Progenitor cell of endocrine pancreas (in vitro differentiated cells): ENCODE results near the gene ARAP1. TPM values are rescaled to one million over a fixed set of nuclear protein-coding genes. Genes with fewer than 3 reads are reported as not detected.

Experiments
- DNase-seq: peaks from one replicate; pipeline ENCODE4 v3.0.0; 2021; ENCODE audit warnings: low spot score; ENCODE audit not compliant: unreplicated experiment
- H3K27ac Mint-ChIP-seq: 2 replicates; pipeline ENCODE4 v1.8.0; 2021; ENCODE audit warnings: mild to moderate bottlenecking, moderate library complexity, mixed read lengths
- H3K27me3 Mint-ChIP-seq: 2 replicates; pipeline ENCODE4 v1.8.0; 2021; ENCODE audit warnings: mixed read lengths
- H3K36me3 Mint-ChIP-seq: 2 replicates; pipeline ENCODE4 v1.8.0; 2022; ENCODE audit warnings: mixed read lengths; ENCODE audit not compliant: insufficient read depth
- H3K4me1 Mint-ChIP-seq: 2 replicates; pipeline ENCODE4 v1.8.0; 2021; ENCODE audit warnings: low read depth, mixed read lengths
- H3K4me3 Mint-ChIP-seq: 2 replicates; pipeline ENCODE4 v1.8.0; 2021; ENCODE audit warnings: low read depth, mild to moderate bottlenecking, moderate library complexity, mixed read lengths
- H3K9me3 Mint-ChIP-seq: 2 replicates; pipeline ENCODE4 v1.8.0; 2021; ENCODE audit warnings: low read depth, mixed read lengths
- CTCF ChIP-seq: fragments of 200-600 bp; sonication (generic); IDR thresholded peaks from one replicate; pipeline ENCODE4 v1.5.0; 2021; ENCODE audit warnings: antibody characterized with exemption, mild to moderate bottlenecking; ENCODE audit not compliant: unreplicated experiment
- total RNA-seq: library from RNA; stranded (reverse); gene quantifications from 2 replicates; pipeline ENCODE4 v1.2.1, GENCODE V29; 2021

Gene ARAP1
- total RNA-seq, 1 donor from 2014 or later: 86.7 TPM

- peak; percentile 97 for TF ChIP-seq CTCF
- peak; percentile 59 for DNase-seq
- H3K36me3 Mint-ChIP-seq: no peaks in the 10 kb centered on the region
- peaks cover 24% of the 10 kb centered on the region for H3K27me3 Mint-ChIP-seq
- no peak overlapping the region for H3K27ac Mint-ChIP-seq
- H3K4me3 Mint-ChIP-seq: peak overlapping the region; percentile 5
- no peaks in the 10 kb centered on the region for H3K4me1 Mint-ChIP-seq
- no peaks in the 10 kb centered on the region for H3K9me3 Mint-ChIP-seq
Measured at GRCh38 chr11:72642884-72643522, 109.2 kb downstream of the ARAP1 start.

- Mint-ChIP-seq H3K4me1 (no peaks in the 10 kb centered on the region), H3K4me3 (peak overlapping the region; percentile 56), H3K36me3 (no peaks in the 10 kb centered on the region), H3K27me3 (peaks cover 30% of the 10 kb centered on the region), H3K9me3 (no peaks in the 10 kb centered on the region), H3K27ac (no peak overlapping the region)
- DNase-seq: peak; percentile 24
- TF ChIP-seq CTCF: no peak
Measured at GRCh38 chr11:72642043-72642883, 109.9 kb downstream of the ARAP1 start.

GRCh38 chr11:72641522-72642042, 110.6 kb downstream of the ARAP1 start:
- no peak for DNase-seq
- peaks cover 32% of the 10 kb centered on the region for H3K27me3 Mint-ChIP-seq
- no peaks in the 10 kb centered on the region for H3K36me3 Mint-ChIP-seq
- no peak overlapping the region for H3K4me3 Mint-ChIP-seq
- H3K27ac Mint-ChIP-seq: no peak overlapping the region
- H3K9me3 Mint-ChIP-seq: no peaks in the 10 kb centered on the region
- no peak for TF ChIP-seq CTCF
- H3K4me1 Mint-ChIP-seq: no peaks in the 10 kb centered on the region

GRCh38 chr11:72639502-72640375, 112.5 kb downstream of the ARAP1 start:
- no peak for DNase-seq
- no peaks in the 10 kb centered on the region for H3K9me3 Mint-ChIP-seq
- H3K27me3 Mint-ChIP-seq: peaks cover 40% of the 10 kb centered on the region

More at GRCh38 chr11:72639502-72640375, 112.5 kb downstream of the ARAP1 start:
- H3K4me1 Mint-ChIP-seq: no peaks in the 10 kb centered on the region
- no peak for TF ChIP-seq CTCF
- H3K27ac Mint-ChIP-seq: no peak overlapping the region
- no peaks in the 10 kb centered on the region for H3K36me3 Mint-ChIP-seq
- no peak overlapping the region for H3K4me3 Mint-ChIP-seq
